ENCODE results near the gene ELP5.
A peak's percentile ranks its signal among the peaks of the same experiment; 100 is the strongest.

The ELP5 gene

DNA sequence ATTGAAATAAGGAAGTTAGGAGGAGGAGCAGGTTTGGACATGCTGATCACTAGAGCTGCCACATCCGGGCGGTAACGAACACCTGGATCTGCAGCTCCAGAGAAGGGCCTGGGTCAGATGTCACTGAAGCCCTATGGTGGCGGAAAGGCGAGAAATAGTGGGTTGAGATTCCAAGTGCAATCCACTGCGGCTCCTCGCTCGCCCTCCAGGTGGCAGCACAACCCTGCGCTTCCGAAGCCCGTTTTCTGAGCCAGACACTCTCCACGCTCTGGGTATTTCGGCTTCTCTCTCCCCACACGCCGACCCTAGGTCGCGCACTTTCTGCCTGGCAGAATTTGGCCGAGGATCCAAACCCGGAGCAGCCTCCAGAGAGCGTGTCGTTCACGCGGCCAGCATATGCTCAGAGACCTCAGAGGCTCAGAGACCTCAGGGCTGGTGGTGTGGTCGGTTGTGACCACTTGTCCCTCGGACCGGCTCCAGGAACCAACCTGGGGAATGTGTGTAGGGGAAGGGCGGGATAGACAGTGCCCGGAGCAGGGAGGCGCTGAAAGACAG, 28.6 kb downstream of the ELP5 start:
- peak overlapping the region; percentile 49 for H3K4me3 ChIP-seq (ENCODE audit: low read depth, low read length)
- no peak for DNase-seq (ENCODE audit: low read depth)

DNA sequence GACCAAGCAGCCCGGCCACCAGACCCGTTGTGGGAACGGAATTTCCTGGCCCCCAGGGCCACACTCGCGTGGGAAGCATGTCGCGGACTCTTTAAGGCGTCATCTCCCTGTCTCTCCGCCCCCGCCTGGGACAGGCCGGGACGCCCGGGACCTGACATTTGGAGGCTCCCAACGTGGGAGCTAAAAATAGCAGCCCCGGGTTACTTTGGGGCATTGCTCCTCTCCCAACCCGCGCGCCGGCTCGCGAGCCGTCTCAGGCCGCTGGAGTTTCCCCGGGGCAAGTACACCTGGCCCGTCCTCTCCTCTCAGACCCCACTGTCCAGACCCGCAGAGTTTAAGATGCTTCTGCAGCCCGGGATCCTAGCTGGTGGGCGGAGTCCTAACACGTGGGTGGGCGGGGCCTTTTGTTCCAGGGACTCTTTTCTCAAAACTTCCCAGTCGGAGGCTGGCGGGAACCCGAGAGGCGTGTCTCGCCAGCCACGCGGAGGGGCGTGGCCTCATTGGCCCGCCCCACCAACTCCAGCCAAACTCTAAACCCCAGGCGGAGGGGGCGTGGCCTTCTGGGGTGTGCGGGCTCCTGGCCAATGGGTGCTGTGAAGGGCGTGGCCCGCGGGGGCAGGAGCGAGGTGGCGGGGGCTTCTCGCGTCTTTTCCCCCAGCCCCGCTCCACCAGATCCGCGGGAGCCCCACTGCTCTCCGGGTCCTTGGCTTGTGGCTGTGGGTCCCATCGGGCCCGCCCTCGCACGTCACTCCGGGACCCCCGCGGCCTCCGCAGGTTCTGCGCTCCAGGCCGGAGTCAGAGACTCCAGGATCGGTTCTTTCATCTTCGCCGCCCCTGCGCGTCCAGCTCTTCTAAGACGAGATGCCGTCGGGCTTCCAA, 29.3 kb downstream of the ELP5 start, which contains the start of gene SLC2A4:
SLC2A4 (plus strand) TSS at position 645 of the 879 bp plus-strand sequence; CDS start at position 862, 217 bp downstream.
- peak; percentile 73 for DNase-seq (ENCODE audit: low read depth)
- peak within 1 kb of the TSS; percentile 49 for H3K4me3 ChIP-seq (ENCODE audit: low read depth, low read length)

DNA sequence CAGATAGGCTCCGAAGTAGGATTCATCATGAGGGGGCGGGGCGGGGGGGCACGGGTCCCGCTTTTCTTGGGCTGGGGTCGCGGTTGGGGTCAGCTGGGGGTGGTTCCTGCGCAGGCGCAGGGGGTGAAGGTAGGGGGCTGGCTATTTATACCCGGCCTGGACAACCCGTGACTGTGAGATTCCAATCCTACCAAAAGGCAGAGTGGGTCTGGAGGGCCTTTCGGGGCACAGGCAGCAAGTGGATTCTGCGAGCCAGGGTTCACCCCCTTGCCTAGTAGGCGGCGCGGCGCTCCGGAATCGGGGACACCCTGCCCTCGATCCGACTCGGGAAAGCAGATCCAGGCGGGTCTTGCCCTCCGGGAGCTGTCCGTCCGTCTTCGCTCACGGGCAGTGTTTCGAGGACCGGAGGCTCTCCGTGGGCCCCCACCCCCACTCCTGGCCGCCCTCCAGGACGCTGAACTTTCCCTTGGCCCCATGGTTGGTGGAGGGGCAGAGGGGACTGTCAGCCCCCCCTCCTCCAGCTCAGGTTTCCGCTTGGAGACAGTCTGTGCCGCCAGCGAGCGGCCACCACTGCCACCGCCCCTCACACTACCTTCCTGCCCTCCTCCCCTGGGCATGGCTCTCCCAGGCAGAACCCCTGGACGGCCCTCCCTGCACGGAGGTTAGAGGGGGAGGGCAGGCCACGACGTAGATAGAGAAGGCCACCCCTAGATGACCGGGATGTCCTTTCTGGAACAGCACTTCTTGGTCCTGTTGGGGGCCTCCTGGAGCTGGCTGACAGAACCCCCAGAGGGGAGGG, 30.1 kb downstream of the ELP5 start:
- H3K4me3 ChIP-seq (ENCODE audit: low read depth, low read length) = peak overlapping the region; percentile 49
- DNase-seq (ENCODE audit: low read depth) = no peak

DNA sequence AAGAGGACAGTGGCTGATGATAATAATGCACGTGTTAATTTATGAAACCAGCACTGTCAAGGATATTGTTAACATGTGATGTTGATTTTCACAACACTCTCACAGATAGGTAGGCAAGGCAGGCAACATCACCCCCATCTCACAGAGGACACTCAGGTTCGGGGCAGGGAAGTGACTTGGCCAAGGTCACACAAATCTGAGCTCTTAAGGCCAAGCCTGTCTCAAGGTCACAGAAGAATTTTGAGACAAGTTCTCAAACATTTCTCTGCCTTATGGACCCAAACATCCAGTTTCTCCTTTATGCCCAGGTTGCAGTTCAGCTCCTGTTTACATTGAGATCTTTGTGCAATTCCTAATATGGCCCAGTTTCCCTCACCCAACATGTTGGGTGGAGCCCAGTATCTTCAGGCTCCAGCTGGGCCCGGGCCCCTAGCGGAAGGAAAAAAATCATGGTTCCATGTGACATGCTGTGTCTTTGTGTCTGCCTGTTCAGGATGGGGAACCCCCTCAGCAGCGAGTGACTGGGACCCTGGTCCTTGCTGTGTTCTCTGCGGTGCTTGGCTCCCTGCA, 30.8 kb downstream of the ELP5 start:
- H3K4me3 ChIP-seq (ENCODE audit: low read depth, low read length) = no peak overlapping the region

DNA sequence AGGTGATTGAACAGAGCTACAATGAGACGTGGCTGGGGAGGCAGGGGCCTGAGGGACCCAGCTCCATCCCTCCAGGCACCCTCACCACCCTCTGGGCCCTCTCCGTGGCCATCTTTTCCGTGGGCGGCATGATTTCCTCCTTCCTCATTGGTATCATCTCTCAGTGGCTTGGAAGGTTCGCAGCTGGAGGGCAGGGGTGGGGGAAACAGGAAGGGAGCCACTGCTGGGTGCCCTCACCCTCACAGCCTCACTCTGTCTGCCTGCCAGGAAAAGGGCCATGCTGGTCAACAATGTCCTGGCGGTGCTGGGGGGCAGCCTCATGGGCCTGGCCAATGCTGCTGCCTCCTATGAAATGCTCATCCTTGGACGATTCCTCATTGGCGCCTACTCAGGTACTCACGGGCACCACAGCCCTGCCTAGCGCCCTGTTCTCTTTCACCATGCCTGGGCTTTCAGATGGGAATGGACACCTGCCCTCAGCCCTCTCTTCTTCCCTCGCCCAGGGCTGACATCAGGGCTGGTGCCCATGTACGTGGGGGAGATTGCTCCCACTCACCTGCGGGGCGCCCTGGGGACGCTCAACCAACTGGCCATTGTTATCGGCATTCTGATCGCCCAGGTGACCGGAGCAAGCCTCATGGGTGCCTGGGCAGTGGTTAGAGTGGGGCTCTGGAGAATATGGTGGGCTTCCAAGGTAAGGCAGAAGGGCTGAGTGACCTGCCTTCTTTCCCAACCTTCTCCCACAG, 31.6 kb downstream of the ELP5 start:
- DNase-seq (ENCODE audit: low read depth) = no peak
- no peak overlapping the region for H3K4me3 ChIP-seq (ENCODE audit: low read depth, low read length)

More for the DNA sequence above, 30.8 kb downstream of the ELP5 start:
- no peak for DNase-seq (ENCODE audit: low read depth)

DNA sequence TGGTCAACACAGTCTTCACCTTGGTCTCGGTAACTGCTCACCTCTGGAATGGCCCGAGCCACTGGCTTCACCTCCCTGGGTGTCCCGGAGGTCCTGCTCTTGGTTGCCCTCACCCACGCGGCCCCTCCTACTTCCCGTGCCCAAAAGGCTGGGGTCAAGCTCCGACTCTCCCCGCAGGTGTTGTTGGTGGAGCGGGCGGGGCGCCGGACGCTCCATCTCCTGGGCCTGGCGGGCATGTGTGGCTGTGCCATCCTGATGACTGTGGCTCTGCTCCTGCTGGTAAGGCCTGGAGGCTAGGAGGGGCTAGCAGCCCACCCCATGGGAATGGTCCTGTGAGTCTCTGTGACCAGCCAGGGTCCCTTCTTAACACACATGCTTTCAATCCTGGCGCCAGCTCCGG, 32.9 kb downstream of the ELP5 start:
- no peak for DNase-seq (ENCODE audit: low read depth)
- H3K4me3 ChIP-seq (ENCODE audit: low read depth, low read length) = no peak overlapping the region

DNA sequence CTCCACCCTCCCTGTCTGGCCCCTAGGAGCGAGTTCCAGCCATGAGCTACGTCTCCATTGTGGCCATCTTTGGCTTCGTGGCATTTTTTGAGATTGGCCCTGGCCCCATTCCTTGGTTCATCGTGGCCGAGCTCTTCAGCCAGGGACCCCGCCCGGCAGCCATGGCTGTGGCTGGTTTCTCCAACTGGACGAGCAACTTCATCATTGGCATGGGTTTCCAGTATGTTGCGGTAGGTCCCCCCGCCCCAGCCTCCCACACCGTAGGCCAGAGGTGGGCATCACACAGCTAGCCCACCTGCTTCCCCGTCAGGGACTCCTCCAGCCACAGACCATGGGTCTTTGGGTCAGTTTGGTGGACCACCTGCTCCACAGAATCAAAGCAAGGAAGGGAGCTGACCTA, 33.7 kb downstream of the ELP5 start:
- no peak for DNase-seq (ENCODE audit: low read depth)
- no peak overlapping the region for H3K4me3 ChIP-seq (ENCODE audit: low read depth, low read length)

DNA sequence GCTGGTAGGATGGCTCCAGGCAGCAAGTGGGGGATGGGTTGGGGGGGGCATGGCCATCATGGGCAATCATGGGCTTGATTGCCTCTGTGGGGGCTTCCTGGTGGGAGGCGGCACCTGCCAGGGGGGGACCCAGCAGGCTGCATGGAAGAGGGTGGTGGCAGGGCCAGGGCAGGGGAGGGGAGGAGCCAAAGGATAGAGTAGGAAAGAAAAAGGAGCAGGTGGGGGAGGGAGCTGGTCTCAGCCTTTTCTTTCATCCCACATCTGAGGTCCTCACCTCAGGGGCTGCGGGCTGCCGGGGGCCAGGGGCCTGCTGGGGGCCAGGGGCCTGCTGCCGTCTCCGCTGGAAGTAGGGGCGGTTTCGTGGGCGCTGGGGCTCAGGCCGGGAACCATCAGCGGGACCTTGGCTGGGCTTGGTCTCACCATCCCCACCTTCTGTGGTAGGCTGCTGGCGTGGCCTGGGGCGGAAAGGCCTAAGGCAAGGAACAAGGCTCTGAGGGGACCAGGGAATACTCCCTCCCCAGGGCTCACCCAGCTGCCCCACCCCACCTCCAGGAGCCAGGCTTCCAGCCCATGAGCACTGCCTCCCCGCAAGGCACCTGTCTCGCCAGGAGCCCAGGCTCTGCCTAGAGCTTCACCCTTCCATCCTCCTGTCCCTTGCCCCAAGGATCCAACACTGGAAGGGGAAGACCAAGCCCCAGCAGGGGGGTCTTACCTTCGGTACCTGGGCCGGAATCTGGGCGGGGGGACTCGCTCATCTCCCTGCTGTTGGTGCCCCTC, 37.4 kb downstream of the ELP5 start:
- DNase-seq (ENCODE audit: low read depth) = no peak
- no peak overlapping the region for H3K4me3 ChIP-seq (ENCODE audit: low read depth, low read length)

DNA sequence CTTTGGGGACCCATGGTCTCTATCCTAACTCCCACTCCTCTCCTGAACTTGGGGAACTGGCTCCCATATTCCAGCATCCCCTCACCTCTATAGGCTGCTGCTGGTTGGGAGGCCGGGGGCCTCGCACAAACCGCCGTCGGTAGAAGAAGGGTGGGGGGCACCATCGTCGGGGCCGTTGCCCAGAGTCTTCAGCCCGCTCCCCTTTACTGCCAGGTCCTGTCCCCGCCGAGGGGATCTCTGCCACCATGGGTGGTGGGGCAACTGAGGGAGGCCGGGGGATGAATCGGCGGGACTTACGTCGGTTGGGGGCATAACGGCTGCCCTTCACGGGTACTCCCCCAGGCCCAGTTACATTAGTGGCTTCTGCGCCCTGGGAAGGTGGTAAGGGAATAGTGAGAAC, 38.2 kb downstream of the ELP5 start:
- no peak overlapping the region for H3K4me3 ChIP-seq (ENCODE audit: low read depth, low read length)
- no peak for DNase-seq (ENCODE audit: low read depth)

DNA sequence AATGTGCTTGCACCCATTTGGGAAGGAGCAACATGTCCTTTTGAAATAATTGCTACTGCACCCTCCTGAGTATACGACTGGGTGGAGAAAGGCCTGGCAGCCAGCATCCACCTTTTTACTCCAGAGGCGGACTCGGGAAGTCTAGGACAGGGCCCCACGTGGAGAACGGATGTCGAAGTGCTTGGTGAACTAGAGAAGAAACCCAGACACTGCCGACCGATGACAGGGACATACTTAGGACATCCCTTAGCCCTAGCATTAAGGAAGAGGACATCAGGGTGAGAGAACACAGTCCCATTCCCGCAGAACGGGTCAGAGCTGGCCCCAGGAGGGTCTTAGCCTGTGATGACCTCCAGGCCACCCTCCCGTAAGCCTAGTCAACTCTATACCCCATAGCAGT, 38.7 kb downstream of the ELP5 start:
- DNase-seq (ENCODE audit: low read depth) = no peak

DNA sequence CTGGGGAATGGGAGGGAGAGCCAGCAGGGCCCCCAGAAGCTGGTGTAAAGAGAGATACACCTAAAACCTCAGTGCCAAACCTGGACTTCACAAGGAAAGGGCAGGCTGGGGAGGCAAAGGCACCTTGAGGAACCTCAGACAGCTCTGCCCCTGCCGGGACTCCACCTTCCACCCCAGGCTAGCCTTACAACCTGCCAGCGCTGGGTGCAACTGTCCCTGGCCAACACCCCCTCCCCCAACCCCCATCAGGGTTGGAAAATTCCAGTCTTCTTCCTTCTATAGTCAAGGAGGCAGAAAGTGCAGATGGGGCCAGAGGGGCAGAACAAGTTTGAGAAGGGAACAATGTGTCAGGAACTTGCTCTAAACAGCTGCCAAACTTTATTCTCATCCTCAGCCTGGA, 40.2 kb downstream of the ELP5 start:
- H3K4me3 ChIP-seq (ENCODE audit: low read depth, low read length) = no peak overlapping the region
- DNase-seq (ENCODE audit: low read depth) = no peak

More for the DNA sequence above, 38.7 kb downstream of the ELP5 start:
- H3K4me3 ChIP-seq (ENCODE audit: low read depth, low read length) = no peak overlapping the region

DNA sequence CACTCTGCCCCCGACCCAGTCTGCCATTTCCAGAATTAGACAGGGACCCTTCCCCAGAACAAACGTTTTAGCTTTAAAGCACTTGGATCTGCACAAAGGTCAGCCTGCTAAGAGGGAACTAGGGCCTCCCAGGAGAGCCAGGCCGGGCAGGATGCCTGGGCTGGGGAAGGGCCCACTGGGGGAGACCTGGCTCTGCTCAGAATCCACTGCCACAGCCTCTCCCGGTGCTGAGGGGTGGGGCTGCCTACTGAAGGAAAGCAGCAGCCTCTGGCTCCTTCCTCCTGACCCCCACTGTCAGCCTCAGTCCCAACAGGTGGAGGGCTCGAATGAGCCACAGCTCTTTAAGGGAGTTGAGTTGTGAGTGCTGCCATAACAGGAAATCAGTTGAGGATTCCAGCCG, 40.7 kb downstream of the ELP5 start:
- H3K4me3 ChIP-seq (ENCODE audit: low read depth, low read length) = no peak overlapping the region
- no peak for DNase-seq (ENCODE audit: low read depth)

DNA sequence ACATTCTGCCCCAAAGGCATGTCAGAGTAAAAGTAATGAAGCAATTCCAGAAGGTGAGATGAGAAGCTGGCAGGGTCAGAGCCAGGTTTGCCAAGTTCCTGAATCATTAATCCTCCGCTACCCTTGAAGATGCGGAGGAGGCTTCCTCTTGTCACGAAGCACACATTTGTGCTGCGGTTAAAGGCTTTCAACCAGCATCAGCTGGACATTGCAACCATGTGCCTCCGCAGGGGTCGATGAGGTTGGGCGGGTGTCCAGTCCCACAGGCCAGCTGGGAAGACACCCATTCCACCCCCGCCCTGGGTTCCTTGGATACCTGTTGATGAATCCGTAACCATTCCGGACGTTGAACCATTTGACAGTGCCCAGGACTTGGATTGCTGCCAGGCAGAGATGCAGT, 41.1 kb downstream of the ELP5 start:
- no peak overlapping the region for H3K4me3 ChIP-seq (ENCODE audit: low read depth, low read length)
- no peak for DNase-seq (ENCODE audit: low read depth)

DNA sequence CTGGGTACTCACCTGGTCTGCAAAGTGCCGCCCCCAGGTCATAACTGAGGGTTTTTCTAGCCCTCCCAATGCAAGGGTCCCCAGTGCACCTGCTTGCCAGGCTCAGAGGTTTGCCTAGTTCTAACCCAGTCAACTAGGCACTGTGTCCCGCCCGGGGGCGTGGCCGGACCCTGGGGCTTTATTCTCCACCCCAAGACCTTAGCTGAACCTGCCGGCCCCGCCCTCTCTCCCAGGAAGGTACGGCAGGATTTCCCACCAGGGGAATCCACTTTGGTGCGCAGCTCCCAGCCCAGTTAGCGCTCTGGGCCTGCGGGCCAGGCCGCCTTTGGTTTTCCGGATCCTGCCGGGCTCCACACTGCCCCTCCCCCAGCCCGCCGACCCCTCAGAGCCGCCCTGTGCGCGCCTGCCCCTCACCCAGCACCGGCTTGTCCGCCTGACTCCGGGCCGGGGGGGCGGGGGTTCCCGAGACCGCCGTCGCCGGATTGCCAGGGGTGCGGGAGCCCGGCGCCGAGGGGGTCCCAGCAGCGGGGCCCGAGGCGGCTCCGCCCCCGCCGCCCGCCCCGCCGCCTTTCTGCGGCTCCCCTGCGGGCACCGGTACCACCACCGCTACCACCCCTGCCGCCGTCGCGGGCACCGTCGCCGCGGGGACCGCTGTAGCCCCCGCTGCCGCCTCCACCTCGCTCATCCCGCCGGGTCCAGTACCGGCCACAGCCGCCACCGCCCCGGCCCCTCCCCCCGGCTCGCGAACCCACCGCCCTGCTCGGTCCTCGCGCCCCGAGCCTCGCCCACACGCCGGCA, 42.0 kb downstream of the ELP5 start:
- H3K4me3 ChIP-seq (ENCODE audit: low read depth, low read length) = peak overlapping the region; percentile 34
- DNase-seq (ENCODE audit: low read depth) = no peak

DNA sequence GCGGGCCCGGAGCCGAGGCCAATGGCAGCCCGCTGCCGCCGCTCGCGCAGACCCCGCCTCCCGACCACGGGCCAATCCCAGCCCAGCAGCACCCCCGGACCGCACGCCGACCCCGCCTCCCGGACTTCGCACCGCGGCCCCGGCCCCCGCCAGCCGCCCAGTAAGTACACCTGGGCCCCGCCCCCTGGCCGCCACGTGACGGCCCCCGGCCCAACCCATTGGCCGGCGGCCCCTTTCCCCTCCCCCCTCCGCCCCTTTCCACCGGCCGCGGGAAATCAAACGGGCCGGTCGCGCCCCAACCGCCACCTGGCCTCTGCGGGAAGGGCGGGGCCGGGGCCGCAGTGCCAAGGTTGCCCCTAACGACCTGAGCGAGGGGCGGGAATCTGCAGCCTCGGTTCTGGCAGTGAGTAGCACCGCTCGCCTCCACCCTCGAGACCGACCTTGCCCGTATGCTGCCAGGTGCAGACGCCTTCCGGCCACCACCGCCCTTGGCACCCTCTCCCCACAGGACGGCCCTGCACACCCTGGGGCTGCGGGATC, 42.7 kb downstream of the ELP5 start, which contains the start of gene YBX2:
YBX2 (minus strand) TSS at position 26 of the 540 bp plus-strand sequence. CDS start 139 bp downstream, outside the sequence.
- DNase-seq (ENCODE audit: low read depth) = no peak
- H3K4me3 ChIP-seq (ENCODE audit: low read depth, low read length) = peak within 1 kb of the TSS; percentile 34

DNA sequence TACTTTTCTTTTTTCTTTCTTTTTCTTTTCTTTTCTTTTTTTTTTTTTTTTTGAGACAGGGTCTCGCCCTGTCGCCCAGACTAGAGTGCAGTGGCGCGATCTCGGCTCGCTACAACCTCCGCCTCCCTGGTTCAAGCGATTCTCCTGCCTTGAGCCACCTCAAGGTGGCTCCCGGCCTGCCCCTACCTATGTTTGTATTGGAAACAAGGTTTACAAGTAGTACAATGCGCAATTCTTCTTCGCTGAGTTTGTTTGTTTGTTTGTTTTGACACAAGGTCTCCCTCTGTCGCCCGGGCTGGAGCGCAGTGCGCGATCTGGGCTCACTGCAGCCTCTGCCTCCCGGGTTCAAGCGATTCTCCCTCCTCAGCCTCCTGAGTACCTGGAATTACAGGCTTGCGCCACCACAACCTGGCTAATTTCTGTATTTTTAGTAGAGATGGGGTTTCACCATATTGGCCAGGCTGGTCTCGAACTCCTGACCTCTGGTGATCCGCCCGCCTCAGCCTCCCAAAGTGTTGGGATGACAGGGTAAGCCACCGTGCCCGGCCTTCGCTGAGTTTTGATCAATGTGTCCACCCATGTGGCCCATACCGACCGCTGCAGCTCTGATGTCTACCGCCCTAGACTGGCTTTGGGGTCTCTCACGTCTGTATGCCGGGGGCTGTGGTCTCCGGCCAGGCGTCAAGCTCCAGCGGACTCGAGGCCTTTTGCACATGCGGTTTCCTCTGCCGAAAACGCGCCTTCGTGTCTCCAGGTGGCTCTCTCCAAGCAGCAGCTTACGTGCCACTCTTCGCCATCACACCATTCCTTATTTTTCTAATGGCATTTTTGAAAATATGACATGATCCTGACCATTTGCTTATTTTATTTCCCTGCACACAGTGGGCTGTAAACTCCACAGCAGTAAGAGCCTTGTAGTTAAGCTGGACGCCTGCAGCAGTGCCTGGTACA, 43.5 kb downstream of the ELP5 start:
- DNase-seq (ENCODE audit: low read depth) = no peak
- H3K4me3 ChIP-seq (ENCODE audit: low read depth, low read length) = no peak overlapping the region
